Body of pancreas (tissue), 4 donors: ENCODE data around the gene PEF1. TPM values are rescaled to one million over a fixed set of nuclear protein-coding genes. Genes with fewer than 3 reads are reported as not detected.

Experiments used
- ATAC-seq: fragments of 150-250 bp; one replicate; pipeline ENCODE4 v1.9.1; 2016
- DNase-seq, 4 donors: peaks; one replicate each; pipeline ENCODE4 v3.0.0-alpha.2; 2019
- H3K27ac ChIP-seq, 4 donors: fragments of 200-600 bp; sonication (generic); 1 replicate in 3 of 4; 2 replicates in 1 of 4; pipeline versions ENCODE4 v1.5.1 to v1.6.1; 2016 to 2019; ENCODE audit warnings: mild to moderate bottlenecking in 1 of 4, mixed read lengths in 1 of 4, moderate library complexity in 1 of 4
- H3K27me3 ChIP-seq, 2 donors: fragments of 200-600 bp; sonication (generic); one replicate each; pipeline ENCODE4 v1.6.0; 2016; ENCODE audit warnings: mild to moderate bottlenecking in 1 of 2
- H3K36me3 ChIP-seq, 2 donors: fragments of 200-600 bp; sonication (generic); replicated peaks in 1 of 2; 2 replicates each; pipeline ENCODE4 v1.5.1; 2016; ENCODE audit warnings: low read depth in 2 of 2; ENCODE audit not compliant: insufficient read depth in 1 of 2
- H3K4me1 ChIP-seq: fragments of 200-600 bp; sonication (generic); one replicate; pipeline ENCODE4 v1.6.0; 2016
- H3K4me3 ChIP-seq, 2 donors: fragments of 200-600 bp; sonication (generic); 1 replicate in 1 of 2; 2 replicates in 1 of 2; pipeline ENCODE4 v1.5.1; 2016 to 2019
- H3K9me3 ChIP-seq, 3 donors: fragments of 200-600 bp; sonication (generic); 1 replicate in 2 of 3; 2 replicates in 1 of 3; pipeline ENCODE4 v1.5.1; 2016
- CTCF ChIP-seq, 7 experiments: fragments of 450-650 bp in 4 of 7; fragments of 200-600 bp in 3 of 7; sonication (generic) in 3 of 7; IDR thresholded peaks; one replicate each; pipeline ENCODE4 v1.5.1; 2016 to 2019; ENCODE audit warnings: antibody characterized with exemption in 7 of 7
- POLR2A ChIP-seq, 3 donors: fragments of 450-650 bp; IDR thresholded peaks; one replicate each; pipeline ENCODE4 v1.6.1; 2016; ENCODE audit warnings: antibody characterized with exemption in 3 of 3, mild to moderate bottlenecking in 2 of 3
- WGBS, 2 donors: methylation state at CpG; one replicate each; pipeline ENCODE4 v1.1.5; 2017; 5-methylcytosine and 5-hydroxymethylcytosine counted together
- intact Hi-C: fragments of 100-400 bp; cut with DNase I; formaldehyde crosslinking; loops from one replicate; pipeline ENCODE4 v1.15.1; 2023
- total RNA-seq, 2 donors: library from RNA; depleted of rRNA; stranded (reverse); fragments of >200 nt; gene quantifications; one replicate each; pipeline ENCODE4 v1.1.0, GENCODE V29; 2016

PEF1 gene
- total RNA-seq, 2 donors from 2014 or later = 23.6 to 24.1 TPM

GRCh38 chr1:31625561-31626222 lies 19.0 kb downstream of the PEF1 start:
- H3K27ac ChIP-seq = no peak overlapping the region
- H3K36me3 ChIP-seq = peaks cover 0 to 6% of the 10 kb centered on the region in 2 donors
- DNase-seq (no peak), ATAC-seq (no peak)
- intact Hi-C loops = no loop called here
- H3K4me1 ChIP-seq = peaks cover 25% of the 10 kb centered on the region
- 67 to 86% methylated on average over 1 to 4 of the region's 4 CpGs for WGBS, 2 donors
- no peaks in the 10 kb centered on the region for H3K27me3 ChIP-seq
- H3K9me3 ChIP-seq = no peaks in the 10 kb centered on the region
- no peak overlapping the region for H3K4me3 ChIP-seq
- TF ChIP-seq POLR2A (IDR thresholded peaks at IDR 0.05) (no peak), CTCF (IDR thresholded peaks at IDR 0.05) (no peak)

GRCh38 chr1:31624731-31625514 lies 19.8 kb downstream of the PEF1 start:
- Histone ChIP-seq H3K36me3 (peaks cover 0 to 2% of the 10 kb centered on the region in 2 donors), H3K4me3 (no peak overlapping the region), H3K27ac (no peak overlapping the region), H3K4me1 (peaks cover 25% of the 10 kb centered on the region), H3K27me3 (no peaks in the 10 kb centered on the region), H3K9me3 (no peaks in the 10 kb centered on the region)
- DNase-seq = no peak
- no peak for TF ChIP-seq CTCF (IDR thresholded peaks at IDR 0.05)
- no peak for TF ChIP-seq POLR2A (IDR thresholded peaks at IDR 0.05)
- intact Hi-C loops = no loop called here
- ATAC-seq = no peak
- WGBS, 2 donors = 91 to 94% methylated on average over 10 to 16 of the region's 16 CpGs

- no peaks in the 10 kb centered on the region for H3K9me3 ChIP-seq
- H3K36me3 ChIP-seq = no peaks in the 10 kb centered on the region
- no peak for TF ChIP-seq POLR2A (IDR thresholded peaks at IDR 0.05)
- no peak for TF ChIP-seq CTCF (IDR thresholded peaks at IDR 0.05)
- 73 to 86% methylated on average over 5 of the region's 5 CpGs for WGBS, 2 donors
- intact Hi-C loops = no loop called here
- ATAC-seq = no peak
- H3K27me3 ChIP-seq = no peaks in the 10 kb centered on the region
- no peak overlapping the region for H3K4me3 ChIP-seq
- no peak for DNase-seq
- no peak overlapping the region for H3K27ac ChIP-seq
- H3K4me1 ChIP-seq = peaks cover 25% of the 10 kb centered on the region
Observed at GRCh38 chr1:31624309-31624708, 20.4 kb downstream of the PEF1 start.

GRCh38 chr1:31623365-31623764 lies 21.3 kb downstream of the PEF1 start:
- no peak overlapping the region for H3K4me3 ChIP-seq
- no peaks in the 10 kb centered on the region for H3K27me3 ChIP-seq
- H3K9me3 ChIP-seq = no peaks in the 10 kb centered on the region
- intact Hi-C loops = no loop called here
- ATAC-seq (no peak), DNase-seq (no peak)
- no peak overlapping the region for H3K27ac ChIP-seq
- H3K4me1 ChIP-seq = peaks cover 20% of the 10 kb centered on the region
- H3K36me3 ChIP-seq = no peaks in the 10 kb centered on the region
- 96 to 99% methylated on average over 11 to 12 of the region's 12 CpGs for WGBS, 2 donors
- TF ChIP-seq POLR2A (IDR thresholded peaks at IDR 0.05) = no peak
- no peak for TF ChIP-seq CTCF (IDR thresholded peaks at IDR 0.05)
